ENCODE measurements around the gene TSC22D1. TPM values are rescaled to one million over a fixed set of nuclear protein-coding genes. Genes with fewer than 3 reads are reported as not detected.

TSC22D1 gene
- total and polyA plus RNA-seq, 2 donors, result 191 to 263 TPM

GRCh38 chr13:44397766-44398223 is 178.3 kb downstream of the TSC22D1 start:
- H3K27ac ChIP-seq (ENCODE audit: low read depth in 1 of 2, low read length in 1 of 2), result no peak overlapping the region
- H3K36me3 ChIP-seq (ENCODE audit: control insufficient read depth in 2 of 2, insufficient read depth in 2 of 2, low read length in 1 of 2), result no peaks in the 10 kb centered on the region
- H3K27me3 ChIP-seq (ENCODE audit: control insufficient read depth in 2 of 2, insufficient read depth in 1 of 2, low read length in 1 of 2), result no peaks in the 10 kb centered on the region
- peaks cover 5 to 24% of the 10 kb centered on the region in 2 donors for H3K4me1 ChIP-seq (ENCODE audit: control insufficient read depth in 2 of 2, insufficient read depth in 2 of 2, low read length in 2 of 2)
- no peak overlapping the region for H3K4me3 ChIP-seq (ENCODE audit: low read length in 2 of 2)
- 96% methylated on average over 3 of the region's 3 CpGs for WGBS
- no peak for DNase-seq (ENCODE audit: low read depth in 6 of 9, low spot score in 9 of 9)
- no peaks in the 10 kb centered on the region for H3K9me3 ChIP-seq (ENCODE audit: control insufficient read depth in 2 of 2, insufficient read depth in 1 of 2, low read length in 1 of 2)

GRCh38 chr13:44396701-44397580 is 179.2 kb downstream of the TSC22D1 start:
- Histone ChIP-seq H3K27me3 (ENCODE audit: control insufficient read depth in 2 of 2, insufficient read depth in 1 of 2, low read length in 1 of 2) (no peaks in the 10 kb centered on the region), H3K4me3 (ENCODE audit: low read length in 2 of 2) (no peak overlapping the region), H3K36me3 (ENCODE audit: control insufficient read depth in 2 of 2, insufficient read depth in 2 of 2, low read length in 1 of 2) (no peaks in the 10 kb centered on the region), H3K27ac (ENCODE audit: low read depth in 1 of 2, low read length in 1 of 2) (peak overlapping the region in 1 of 2 donors; percentile 21), H3K9me3 (ENCODE audit: control insufficient read depth in 2 of 2, insufficient read depth in 1 of 2, low read length in 1 of 2) (no peaks in the 10 kb centered on the region), H3K4me1 (ENCODE audit: control insufficient read depth in 2 of 2, insufficient read depth in 2 of 2, low read length in 2 of 2) (peaks cover 5 to 19% of the 10 kb centered on the region in 2 donors)
- no peak for DNase-seq (ENCODE audit: low read depth in 6 of 9, low spot score in 9 of 9)
- WGBS, result 95% methylated on average over 26 of the region's 26 CpGs

- Histone ChIP-seq H3K4me3 (ENCODE audit: low read length in 2 of 2) (no peak overlapping the region), H3K9me3 (ENCODE audit: control insufficient read depth in 2 of 2, insufficient read depth in 1 of 2, low read length in 1 of 2) (no peaks in the 10 kb centered on the region), H3K36me3 (ENCODE audit: control insufficient read depth in 2 of 2, insufficient read depth in 2 of 2, low read length in 1 of 2) (no peaks in the 10 kb centered on the region), H3K4me1 (ENCODE audit: control insufficient read depth in 2 of 2, insufficient read depth in 2 of 2, low read length in 2 of 2) (peaks cover 5 to 19% of the 10 kb centered on the region in 2 donors), H3K27me3 (ENCODE audit: control insufficient read depth in 2 of 2, insufficient read depth in 1 of 2, low read length in 1 of 2) (no peaks in the 10 kb centered on the region), H3K27ac (ENCODE audit: low read depth in 1 of 2, low read length in 1 of 2) (no peak overlapping the region)
- DNase-seq (ENCODE audit: low read depth in 6 of 9, low spot score in 9 of 9), result no peak
- WGBS, result 97% methylated on average over 8 of the region's 8 CpGs
Measured at GRCh38 chr13:44395976-44396694, 180.0 kb downstream of the TSC22D1 start.

- Histone ChIP-seq H3K9me3 (ENCODE audit: control insufficient read depth in 2 of 2, insufficient read depth in 1 of 2, low read length in 1 of 2) (no peaks in the 10 kb centered on the region), H3K4me3 (ENCODE audit: low read length in 2 of 2) (no peak overlapping the region), H3K27ac (ENCODE audit: low read depth in 1 of 2, low read length in 1 of 2) (no peak overlapping the region), H3K4me1 (ENCODE audit: control insufficient read depth in 2 of 2, insufficient read depth in 2 of 2, low read length in 2 of 2) (peaks cover 5 to 15% of the 10 kb centered on the region in 2 donors), H3K36me3 (ENCODE audit: control insufficient read depth in 2 of 2, insufficient read depth in 2 of 2, low read length in 1 of 2) (no peaks in the 10 kb centered on the region), H3K27me3 (ENCODE audit: control insufficient read depth in 2 of 2, insufficient read depth in 1 of 2, low read length in 1 of 2) (no peaks in the 10 kb centered on the region)
- DNase-seq (ENCODE audit: low read depth in 6 of 9, low spot score in 9 of 9), result no peak
Measured at GRCh38 chr13:44394658-44395057, 181.5 kb downstream of the TSC22D1 start.

GRCh38 chr13:44393391-44393790 is 182.7 kb downstream of the TSC22D1 start:
- peaks cover 9 to 26% of the 10 kb centered on the region in 2 donors for H3K4me1 ChIP-seq (ENCODE audit: control insufficient read depth in 2 of 2, insufficient read depth in 2 of 2, low read length in 2 of 2)
- no peak for DNase-seq (ENCODE audit: low read depth in 6 of 9, low spot score in 9 of 9)
- H3K27me3 ChIP-seq (ENCODE audit: control insufficient read depth in 2 of 2, insufficient read depth in 1 of 2, low read length in 1 of 2), result no peaks in the 10 kb centered on the region
- H3K9me3 ChIP-seq (ENCODE audit: control insufficient read depth in 2 of 2, insufficient read depth in 1 of 2, low read length in 1 of 2), result no peaks in the 10 kb centered on the region
- H3K4me3 ChIP-seq (ENCODE audit: low read length in 2 of 2), result no peak overlapping the region
- no peak overlapping the region for H3K27ac ChIP-seq (ENCODE audit: low read depth in 1 of 2, low read length in 1 of 2)
- H3K36me3 ChIP-seq (ENCODE audit: control insufficient read depth in 2 of 2, insufficient read depth in 2 of 2, low read length in 1 of 2), result no peaks in the 10 kb centered on the region
- 26% methylated on average over 8 of the region's 8 CpGs for WGBS

- H3K4me1 ChIP-seq (ENCODE audit: control insufficient read depth in 2 of 2, insufficient read depth in 2 of 2, low read length in 2 of 2), result peaks cover 9 to 43% of the 10 kb centered on the region in 2 donors
- 98% methylated on average over 1 of the region's 1 CpG for WGBS
- no peaks in the 10 kb centered on the region for H3K36me3 ChIP-seq (ENCODE audit: control insufficient read depth in 2 of 2, insufficient read depth in 2 of 2, low read length in 1 of 2)
- H3K9me3 ChIP-seq (ENCODE audit: control insufficient read depth in 2 of 2, insufficient read depth in 1 of 2, low read length in 1 of 2), result no peaks in the 10 kb centered on the region
- H3K27ac ChIP-seq (ENCODE audit: low read depth in 1 of 2, low read length in 1 of 2), result no peak overlapping the region
- H3K4me3 ChIP-seq (ENCODE audit: low read length in 2 of 2), result no peak overlapping the region
- DNase-seq (ENCODE audit: low read depth in 6 of 9, low spot score in 9 of 9), result no peak
- no peaks in the 10 kb centered on the region for H3K27me3 ChIP-seq (ENCODE audit: control insufficient read depth in 2 of 2, insufficient read depth in 1 of 2, low read length in 1 of 2)
Measured at GRCh38 chr13:44389876-44390275, 186.3 kb downstream of the TSC22D1 start.

GRCh38 chr13:44389060-44389666 is 187.0 kb downstream of the TSC22D1 start:
- 59% methylated on average over 4 of the region's 4 CpGs for WGBS
- H3K27me3 ChIP-seq (ENCODE audit: control insufficient read depth in 2 of 2, insufficient read depth in 1 of 2, low read length in 1 of 2), result no peaks in the 10 kb centered on the region

GRCh38 chr13:44388427-44389059 is 187.6 kb downstream of the TSC22D1 start:
- no peak for DNase-seq (ENCODE audit: low read depth in 6 of 9, low spot score in 9 of 9)

More at GRCh38 chr13:44389060-44389666, 187.0 kb downstream of the TSC22D1 start:
- no peaks in the 10 kb centered on the region for H3K9me3 ChIP-seq (ENCODE audit: control insufficient read depth in 2 of 2, insufficient read depth in 1 of 2, low read length in 1 of 2)
- no peak overlapping the region for H3K4me3 ChIP-seq (ENCODE audit: low read length in 2 of 2)
- H3K27ac ChIP-seq (ENCODE audit: low read depth in 1 of 2, low read length in 1 of 2), result no peak overlapping the region
- DNase-seq (ENCODE audit: low read depth in 6 of 9, low spot score in 9 of 9), result no peak
- no peaks in the 10 kb centered on the region for H3K36me3 ChIP-seq (ENCODE audit: control insufficient read depth in 2 of 2, insufficient read depth in 2 of 2, low read length in 1 of 2)
- peaks cover 9 to 45% of the 10 kb centered on the region in 2 donors for H3K4me1 ChIP-seq (ENCODE audit: control insufficient read depth in 2 of 2, insufficient read depth in 2 of 2, low read length in 2 of 2)

More at GRCh38 chr13:44388427-44389059, 187.6 kb downstream of the TSC22D1 start:
- 83% methylated on average over 7 of the region's 7 CpGs for WGBS
- peaks cover 9 to 47% of the 10 kb centered on the region in 2 donors for H3K4me1 ChIP-seq (ENCODE audit: control insufficient read depth in 2 of 2, insufficient read depth in 2 of 2, low read length in 2 of 2)
- H3K9me3 ChIP-seq (ENCODE audit: control insufficient read depth in 2 of 2, insufficient read depth in 1 of 2, low read length in 1 of 2), result no peaks in the 10 kb centered on the region
- no peaks in the 10 kb centered on the region for H3K36me3 ChIP-seq (ENCODE audit: control insufficient read depth in 2 of 2, insufficient read depth in 2 of 2, low read length in 1 of 2)
- no peaks in the 10 kb centered on the region for H3K27me3 ChIP-seq (ENCODE audit: control insufficient read depth in 2 of 2, insufficient read depth in 1 of 2, low read length in 1 of 2)
- H3K27ac ChIP-seq (ENCODE audit: low read depth in 1 of 2, low read length in 1 of 2), result no peak overlapping the region
- no peak overlapping the region for H3K4me3 ChIP-seq (ENCODE audit: low read length in 2 of 2)
